ENCODE data around the gene CACNB3.

The CACNB3 gene

DNA sequence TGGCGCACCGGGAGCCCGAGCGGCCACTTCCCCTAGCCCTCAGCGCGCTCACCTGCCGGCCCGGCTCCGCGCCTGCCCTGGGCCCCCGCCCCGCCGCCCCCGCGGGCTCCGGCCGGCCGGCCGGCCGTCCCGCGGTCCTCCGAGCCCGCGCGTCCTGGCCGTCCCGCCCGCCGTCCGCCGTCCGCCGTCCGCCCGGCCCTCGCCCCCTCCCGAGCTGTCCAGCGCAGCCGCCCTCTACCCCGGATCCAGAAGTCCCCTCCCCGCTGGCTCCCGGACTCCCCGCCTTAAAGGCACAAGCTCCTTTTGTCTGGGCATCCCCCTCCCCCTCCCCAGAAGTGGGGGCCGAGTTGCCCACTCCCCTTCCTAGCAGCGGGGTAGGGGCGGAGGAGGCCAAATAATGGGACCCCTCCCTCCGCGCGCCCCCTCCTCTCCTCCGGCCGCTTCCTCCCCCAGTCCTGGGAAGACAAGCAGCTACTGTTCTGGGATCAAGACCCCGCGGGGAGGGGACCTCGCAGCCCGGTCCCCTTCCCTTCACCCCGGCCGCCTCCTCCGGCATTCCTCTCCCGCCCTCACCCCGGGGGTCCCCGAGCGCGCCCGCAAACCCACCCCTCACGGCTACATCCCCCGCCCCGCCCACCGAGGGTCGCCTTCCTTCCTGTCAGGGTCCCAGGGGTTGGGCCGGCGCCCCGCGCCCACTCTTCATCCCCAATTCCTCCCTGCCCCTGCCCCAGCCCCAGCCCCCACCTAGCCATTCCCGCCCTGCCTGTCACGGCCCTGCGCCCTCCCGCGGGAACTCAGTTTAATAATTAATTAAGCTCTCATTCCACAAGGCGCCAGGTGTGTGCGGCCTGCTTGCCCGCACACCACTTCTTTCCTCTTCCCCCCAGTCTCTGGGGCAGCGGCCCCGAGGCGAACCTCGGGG, 29.2 kb upstream of the CACNB3 start, which contains the start of gene ADCY6:
ADCY6 (minus strand) TSS at position 236 of the 922 bp plus-strand sequence. CDS start 5,655 bp downstream, outside the sequence.
- DNase-seq (ENCODE audit: low read depth in 2 of 2) = no peak

DNA sequence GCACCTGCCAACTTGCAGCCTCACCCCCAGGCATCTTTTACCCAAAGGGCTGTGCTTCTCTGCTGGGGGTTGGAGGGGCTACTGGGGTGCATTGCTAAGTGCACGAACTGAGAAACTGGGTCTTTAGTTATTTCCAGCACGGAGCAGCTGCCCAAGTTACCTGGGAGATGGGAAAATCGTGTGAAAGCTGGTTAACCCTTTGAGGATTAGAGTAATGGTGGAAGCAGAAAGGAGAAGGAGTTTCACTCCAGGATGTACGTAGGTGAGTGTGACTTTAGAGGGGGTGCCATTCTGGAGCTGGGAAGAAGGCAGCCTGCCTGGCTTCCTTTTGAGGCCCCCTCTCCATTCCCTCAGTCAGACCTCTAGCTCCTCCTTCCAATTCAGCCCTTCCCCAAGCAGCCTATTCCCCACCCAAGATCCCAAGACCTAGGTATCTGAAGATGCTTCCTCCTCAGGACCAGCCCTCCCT, 28.4 kb upstream of the CACNB3 start:
- DNase-seq (ENCODE audit: low read depth in 2 of 2) = no peak

DNA sequence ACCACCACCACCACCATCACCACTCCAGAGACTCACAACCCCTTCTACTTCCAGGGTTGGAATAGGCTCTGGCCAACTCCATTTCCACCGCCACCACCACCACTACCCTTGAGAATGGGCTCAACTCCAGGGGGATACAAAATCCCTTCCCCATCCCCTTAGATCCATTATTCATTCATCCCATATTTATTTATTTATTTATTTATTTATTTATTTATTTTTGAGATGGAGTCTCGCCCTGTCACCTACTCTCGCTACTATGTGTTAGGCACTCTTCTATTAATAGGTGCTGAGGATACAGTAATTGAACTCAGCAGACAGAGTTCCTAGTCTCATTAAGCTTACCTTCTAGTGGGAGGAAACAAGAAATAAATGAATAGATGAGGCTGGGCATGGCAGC, 24.6 kb upstream of the CACNB3 start:
- DNase-seq (ENCODE audit: low read depth in 2 of 2) = no peak

DNA sequence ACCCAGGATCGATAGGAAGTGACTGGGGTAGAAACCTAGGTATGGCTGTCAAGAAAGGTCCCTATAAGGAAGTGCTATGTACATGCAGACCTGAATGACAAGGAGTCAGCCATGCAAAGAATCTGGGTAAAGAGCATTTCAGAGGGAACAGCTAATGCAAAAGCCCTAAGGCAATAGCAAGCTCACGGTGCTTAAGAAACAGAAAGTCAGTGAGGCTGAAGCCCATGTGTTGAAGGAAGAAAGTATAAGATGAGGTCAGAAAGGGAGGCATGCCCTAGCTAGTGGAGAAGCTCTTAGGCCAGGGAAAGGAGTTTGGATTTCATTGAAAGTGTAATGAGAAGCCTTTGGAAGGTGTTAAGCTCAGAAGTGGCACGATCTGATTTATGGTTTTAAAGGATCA, 23.4 kb upstream of the CACNB3 start:
- no peak for DNase-seq (ENCODE audit: low read depth in 2 of 2)

DNA sequence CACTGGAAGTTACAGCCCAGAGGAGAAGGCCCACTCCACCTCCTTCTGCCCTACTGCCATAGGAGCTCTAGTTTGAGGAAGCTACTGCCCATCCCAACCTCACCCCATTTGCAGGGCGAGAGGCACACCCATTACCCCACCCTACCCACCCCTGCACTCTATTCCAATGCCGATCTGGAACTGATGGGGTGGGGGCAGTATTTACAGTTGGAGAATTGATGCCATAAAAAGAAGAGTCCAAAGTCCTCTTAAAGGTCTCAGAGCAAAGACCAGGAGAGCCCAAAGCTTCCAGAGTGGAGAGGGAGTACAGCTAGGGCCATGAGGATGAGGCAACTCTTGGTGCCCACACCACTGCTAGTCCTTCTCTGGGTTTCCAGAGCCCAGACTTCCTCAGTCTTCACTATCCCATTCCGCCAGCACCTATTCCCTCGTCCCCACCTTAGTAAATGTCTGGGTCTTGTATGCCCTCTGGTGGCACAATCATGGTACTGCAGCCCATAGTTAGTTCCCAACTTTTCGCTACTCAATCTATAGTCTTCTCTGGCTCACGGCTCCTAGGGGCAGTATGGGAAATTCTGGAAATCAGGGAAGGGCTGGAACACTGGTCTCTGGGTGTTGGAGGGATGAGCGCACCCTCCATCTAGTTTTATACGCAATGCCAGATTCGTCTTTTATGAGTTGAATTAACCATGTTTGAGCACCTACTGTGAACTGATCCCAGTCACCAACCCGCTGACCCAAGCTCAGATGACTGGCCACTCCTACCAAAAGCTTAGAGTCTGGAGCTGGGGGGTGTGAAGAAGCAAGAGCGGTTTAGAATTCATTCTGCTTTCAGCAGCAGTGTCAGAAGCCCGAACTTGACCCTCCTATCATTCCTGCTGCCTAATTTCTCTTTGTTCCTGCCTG, 22.5 kb upstream of the CACNB3 start:
- peak in 1 of 2 donors; percentile 27 for DNase-seq (ENCODE audit: low read depth in 2 of 2)

DNA sequence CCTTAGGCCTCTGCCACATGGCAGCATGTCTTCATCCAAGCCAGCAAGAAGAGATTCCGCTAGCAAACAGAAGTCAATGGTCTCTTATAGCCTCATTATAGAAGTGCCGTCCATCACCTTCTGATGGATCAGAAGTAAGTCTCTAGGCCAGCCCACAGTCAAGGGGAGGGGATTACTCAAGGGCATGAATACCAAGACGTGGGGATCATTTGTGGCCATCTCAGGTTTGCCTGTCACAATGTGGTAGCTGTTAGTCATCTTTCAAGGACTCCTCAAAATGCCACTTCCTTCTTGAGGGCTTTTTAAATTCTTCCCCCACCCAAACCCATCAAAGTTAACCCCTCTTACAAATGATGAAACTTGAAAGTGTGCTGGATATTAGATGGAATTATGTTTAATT, 21.3 kb upstream of the CACNB3 start:
- no peak for DNase-seq (ENCODE audit: low read depth in 2 of 2)

DNA sequence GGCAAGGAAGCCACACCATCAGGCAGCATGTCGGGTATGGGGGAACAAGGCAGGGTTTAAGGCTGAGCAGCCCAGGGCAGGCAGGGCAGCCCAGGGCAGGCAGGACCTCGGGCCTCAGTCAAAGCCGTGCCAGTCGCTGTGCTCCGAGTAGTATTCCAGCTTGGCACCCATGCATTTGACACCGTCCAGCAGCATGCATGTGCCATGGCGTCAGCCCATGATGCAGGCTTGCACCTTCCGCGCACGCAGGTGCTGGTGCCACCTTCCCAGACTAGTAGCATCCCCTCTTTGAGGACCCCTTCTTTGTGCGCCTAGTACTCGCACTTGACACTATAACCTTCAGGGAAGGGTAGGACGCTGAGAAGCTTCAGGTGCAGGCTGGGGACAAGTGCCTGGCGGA, 17.8 kb upstream of the CACNB3 start:
- DNase-seq (ENCODE audit: low read depth in 2 of 2) = no peak

DNA sequence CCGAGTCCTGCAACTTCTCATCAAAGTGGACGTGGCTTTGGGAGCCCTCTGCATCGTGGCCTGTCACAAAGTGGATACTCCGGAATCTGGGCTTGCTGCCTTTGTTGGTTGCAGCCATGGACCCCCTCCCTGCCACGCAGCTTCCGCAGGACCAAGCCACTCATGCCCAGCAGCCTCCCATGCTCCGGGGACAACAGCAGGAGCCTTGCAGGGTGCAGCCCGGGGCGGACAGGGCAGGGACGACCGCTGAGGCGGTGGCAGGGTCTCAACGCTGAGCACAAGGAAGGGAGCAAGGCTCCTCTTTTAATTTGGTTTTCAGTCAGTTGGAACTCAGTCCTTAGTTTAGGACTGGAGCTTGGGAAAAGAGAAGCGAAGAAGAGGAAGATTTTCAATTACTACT, 17.3 kb upstream of the CACNB3 start:
- DNase-seq (ENCODE audit: low read depth in 2 of 2) = no peak

DNA sequence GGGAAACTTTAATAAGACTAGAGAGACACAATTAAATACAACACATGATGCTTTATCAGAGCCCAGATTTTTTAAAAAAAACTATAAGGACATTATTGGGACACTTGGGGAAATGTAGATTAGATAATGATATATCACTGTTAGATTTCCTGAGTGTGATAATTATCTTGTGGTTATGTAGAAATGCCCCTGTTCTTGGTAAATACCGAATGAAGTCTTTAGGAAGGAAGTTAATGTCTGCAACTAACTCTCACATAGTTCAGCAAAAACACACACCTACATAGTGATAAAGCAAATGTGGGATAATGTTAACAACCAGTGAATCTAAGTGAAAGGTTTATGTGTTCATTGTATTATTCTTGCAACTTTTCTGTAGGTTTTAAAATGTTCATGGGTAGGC, 14.6 kb upstream of the CACNB3 start:
- DNase-seq (ENCODE audit: low read depth in 2 of 2) = no peak

DNA sequence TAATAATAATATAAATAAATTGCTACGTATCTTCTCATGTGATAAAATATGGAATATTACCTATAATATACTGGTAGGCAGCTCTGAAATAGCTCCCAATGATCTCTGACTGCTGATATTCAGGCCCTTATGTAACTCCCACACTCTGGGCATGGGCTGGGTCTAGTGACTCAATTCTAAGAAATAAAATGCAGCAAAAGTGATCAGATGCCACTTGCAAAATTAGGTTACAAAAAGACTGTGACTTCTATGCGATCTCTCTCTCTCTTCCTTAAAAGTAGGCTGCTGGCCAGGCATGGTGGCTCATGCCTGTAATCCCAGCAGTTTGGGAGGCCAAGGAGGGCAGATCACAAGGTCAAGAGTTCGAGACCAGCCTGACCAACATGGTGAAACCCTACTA, 10.3 kb upstream of the CACNB3 start:
- no peak for DNase-seq (ENCODE audit: low read depth in 2 of 2)

DNA sequence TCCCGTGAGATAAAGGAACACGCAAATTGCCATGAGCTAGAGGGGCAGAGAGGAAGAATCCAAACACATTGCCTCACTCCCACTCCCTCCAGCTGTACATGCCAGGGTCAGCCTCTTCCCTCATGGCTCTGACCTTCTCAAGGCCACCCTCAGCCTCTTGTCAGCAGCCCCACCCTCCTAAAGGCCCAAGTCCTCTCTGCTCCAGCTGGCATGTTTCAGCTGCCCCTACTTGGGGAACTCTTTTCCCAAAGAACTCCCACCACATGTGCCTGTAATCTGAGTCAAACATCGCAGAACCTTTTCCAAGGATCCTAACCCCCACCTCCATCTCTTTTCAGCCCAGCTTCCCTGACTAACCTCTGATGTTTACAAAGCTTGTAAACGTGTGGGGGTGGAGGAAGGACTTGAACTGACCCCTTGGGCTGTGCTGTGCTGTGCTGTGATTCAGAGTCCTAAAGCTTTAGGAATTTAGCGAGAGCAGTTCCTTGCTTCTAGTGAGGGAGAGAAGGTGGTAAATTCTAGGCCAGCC, 7.3 kb upstream of the CACNB3 start:
- DNase-seq (ENCODE audit: low read depth in 2 of 2) = no peak

DNA sequence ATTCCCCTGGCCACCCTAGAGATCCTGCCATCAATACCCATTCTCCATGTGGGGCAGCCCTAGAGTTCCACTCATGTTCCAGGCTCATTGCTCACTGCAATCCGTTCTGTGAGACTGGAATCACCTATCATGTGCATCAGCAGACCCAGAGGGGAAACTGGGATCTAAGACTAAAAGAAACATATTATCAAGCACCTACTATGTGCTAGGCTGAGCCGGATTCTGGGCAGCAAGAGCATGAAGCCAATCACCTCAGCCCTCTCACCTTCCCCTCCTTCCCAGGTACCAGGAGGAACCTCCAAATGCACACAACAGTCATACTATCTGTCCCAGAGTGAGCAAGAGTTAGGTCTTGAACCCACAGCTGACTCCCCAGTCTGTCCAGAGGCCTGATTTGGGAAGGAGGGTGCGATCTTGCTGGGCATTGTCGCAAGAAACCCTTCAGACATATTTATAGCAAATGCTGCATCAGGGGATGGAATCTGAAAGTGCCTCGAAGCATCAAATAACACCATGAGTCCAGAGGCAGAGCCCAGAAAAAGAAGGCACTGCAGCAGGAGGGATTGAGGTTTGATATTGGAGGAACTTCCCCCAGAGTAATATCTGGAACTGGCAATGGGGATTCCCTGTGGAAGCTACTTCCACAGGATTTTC, 6.7 kb upstream of the CACNB3 start:
- no peak for DNase-seq (ENCODE audit: low read depth in 2 of 2)

DNA sequence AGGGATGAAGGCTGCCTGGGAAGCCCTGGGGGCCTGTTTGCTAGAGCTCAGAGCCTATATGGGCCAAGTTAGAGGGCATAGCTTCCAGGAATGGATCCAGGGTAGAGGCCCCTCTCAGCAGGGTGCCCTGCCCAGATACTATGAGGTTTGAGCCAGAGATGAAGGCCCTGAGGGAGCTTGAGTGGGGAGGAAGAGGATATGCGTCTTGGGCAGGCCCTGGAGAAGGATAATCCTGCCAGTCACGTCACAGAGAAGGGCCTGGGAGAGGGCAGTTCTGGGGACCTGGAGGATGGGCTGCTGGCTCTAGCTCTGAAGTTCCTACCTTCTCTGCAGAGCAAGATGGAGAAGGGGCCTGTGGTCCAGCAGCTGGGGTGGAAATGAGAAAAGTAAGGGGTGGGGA, 5.9 kb upstream of the CACNB3 start:
- DNase-seq (ENCODE audit: low read depth in 2 of 2) = no peak

DNA sequence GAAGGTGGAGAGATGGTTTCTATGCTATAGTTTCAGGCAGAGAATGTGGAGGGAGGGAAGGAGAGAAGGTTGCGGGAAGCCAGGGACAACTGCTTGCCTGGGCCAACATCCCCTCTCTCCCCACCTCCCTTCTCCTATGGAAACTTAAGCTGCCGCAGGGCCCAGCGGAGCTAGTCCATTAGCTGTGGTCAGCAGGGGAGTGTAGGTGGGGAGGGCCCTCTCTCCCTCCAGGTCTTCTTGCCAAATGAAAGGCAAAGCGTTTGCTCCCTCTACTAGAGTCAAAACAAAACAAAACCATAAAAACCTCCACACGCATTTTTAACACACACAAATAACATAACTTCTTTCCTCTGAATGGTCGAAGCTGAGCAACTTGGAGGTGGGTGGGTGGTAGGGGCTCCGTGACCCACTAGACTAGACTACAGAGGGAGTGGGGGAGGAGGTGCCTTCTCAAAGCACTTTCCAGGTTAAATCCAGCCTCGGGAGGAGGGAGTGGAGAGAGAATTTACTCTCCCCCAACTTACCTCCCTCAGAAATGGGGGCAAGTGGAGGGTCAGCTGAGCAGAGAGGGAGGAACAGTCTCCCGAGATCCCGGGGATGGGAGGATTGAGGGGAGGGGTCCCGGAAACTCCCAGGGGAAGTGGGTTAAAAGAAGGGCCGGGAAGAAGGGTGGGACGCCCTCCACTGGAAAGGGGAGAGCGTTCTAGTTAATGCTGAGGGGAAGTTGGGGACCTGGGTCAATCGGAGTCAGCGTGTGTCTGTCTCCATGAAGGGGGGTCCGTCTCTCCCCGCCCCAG, 4.6 kb upstream of the CACNB3 start:
- DNase-seq (ENCODE audit: low read depth in 2 of 2) = no peak

DNA sequence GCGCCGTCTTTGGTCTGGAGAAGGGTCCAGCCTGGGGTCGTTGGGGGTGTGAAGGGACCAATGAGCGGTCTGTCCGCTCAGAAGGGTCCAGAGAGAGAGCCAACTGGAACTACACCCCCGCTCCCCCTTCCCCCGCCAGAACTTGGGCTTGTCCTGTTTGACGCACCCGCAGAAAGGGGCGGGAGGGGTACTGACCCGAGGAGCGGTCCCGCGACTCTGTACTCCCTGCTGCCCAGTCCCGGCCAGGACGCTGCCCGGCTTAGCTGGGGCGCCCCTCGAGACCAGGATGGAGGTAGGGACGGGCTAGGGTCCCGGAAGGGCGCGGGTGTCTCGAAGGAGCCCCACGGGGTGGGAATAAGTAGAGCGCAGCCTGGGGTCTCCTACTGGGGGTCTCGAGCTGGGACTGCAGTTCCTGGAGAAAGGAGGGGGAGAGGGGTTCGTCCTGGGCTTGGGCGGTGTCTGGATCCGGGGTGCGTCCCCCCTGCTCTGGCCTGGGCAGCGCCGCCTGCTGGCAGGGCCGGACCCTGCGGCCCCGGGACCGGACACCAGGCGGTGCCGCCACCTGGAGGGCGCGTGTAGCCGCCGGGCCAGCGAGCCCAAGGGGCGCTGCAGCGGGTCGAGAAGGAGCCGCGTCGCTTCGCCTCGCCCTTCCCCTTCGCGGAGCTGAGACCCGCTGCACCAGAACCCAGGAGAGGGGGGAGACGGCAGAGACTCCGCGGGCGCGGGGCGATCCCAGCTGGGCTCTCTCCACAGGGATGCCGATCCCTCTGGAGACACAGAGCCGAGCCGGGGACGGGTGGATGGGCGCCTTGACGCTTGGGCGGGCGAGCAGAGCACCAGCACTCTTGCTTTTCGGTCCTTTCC, 3.8 kb upstream of the CACNB3 start:
- peak; percentile 27 to 65 for DNase-seq (ENCODE audit: low read depth in 2 of 2)

DNA sequence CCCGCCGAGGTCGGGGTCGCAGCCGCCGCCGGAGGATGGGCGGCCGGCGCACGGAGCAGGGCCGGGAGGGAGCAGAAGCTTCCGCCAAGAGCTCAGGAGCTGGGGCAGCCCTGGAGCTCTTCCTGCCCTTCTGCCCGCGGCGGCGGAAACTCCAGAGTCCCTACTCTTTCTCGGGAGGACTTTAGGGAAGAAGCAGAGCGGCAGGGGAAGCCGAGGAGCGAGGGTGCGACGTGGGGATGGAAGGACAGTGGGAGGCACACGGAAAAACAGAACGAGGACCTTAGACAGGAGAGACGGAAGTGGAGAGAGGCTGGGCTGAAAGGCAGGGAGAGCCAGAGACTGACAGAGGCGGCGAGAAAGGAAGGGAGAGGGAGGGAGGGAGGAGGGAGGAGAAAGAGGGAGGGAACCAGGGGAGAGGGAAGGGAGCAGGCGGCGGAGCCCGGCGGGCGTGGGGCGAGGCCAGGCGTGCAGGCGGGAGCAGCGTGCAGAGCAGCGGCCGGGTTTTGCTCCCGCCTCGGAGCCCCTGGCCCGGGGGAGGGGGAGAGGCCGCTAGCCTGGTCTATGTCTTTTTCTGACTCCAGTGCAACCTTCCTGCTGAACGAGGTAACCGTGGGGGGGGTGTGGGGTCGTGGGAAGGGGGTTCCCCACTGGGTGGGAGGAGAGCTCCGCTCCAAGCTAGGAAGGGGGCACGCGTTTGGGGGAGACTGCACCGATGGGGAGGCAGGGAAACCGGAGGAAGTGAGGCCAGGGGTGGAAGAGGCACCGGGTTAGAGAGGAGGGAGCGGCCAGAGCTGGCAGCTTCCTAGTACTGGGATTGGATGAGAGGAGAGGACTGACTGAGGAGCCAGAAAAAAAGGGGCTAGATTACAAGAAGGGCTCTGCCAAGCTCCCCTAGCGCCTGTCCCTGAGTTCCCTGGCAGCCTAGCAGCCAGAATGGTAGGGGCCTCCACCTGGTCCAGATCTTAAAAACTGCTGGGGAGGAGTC, 2.9 kb upstream of the CACNB3 start:
- no peak for DNase-seq (ENCODE audit: low read depth in 2 of 2)

DNA sequence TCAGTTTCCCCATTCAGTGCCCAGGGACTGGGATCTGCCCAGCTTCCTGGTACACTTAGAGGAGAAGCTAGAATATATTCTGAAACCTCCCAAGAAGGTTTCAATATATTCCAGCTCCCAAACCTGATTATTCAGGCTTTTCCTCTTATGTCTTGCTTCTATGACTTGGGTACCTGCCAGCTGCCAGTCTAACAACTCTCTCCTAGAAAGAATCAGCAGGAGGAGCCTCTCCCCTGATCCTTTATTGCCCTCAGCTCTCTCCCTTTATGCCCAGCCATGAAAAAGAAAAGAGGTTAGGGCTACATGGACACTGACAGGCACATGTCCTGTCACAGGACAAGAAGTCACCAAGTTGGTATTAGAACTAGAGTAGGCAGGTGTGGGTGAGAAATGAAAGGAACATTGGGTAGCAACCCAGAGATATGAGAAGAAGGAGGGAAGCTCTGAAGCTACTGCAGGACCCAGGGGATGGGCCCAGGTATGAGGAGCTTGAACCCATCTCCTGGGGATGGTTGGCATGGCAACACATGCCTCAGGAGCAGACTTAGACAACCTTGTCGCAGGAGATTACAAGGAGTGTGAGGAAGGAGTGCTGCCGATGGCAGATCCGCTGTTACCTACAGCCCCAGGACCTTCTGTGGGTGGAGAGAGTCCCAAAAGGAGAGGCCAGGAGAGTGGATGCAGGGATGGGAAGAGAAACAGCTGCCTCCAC, 2.0 kb upstream of the CACNB3 start:
- DNase-seq (ENCODE audit: low read depth in 2 of 2) = no peak
